GM12878 (cell line): ENCODE results near the gene ZNF502. TPM values are rescaled to one million over a fixed set of nuclear protein-coding genes. Genes with fewer than 3 reads are reported as not detected.

Experiments
- BCL11A ChIP-seq: IDR thresholded peaks from 2 replicates; pipeline ENCODE4 v1.6.1; 2011; ENCODE audit warnings: low read depth, low read length
- BHLHE40 ChIP-seq, 2 experiments: fragments of 450-650 bp in 1 of 2; IDR thresholded peaks; 2 replicates each; pipeline ENCODE4 v1.6.1; 2011 to 2017; ENCODE audit warnings: low read depth in 2 of 2, borderline replicate concordance in 1 of 2, improper control_type of control experiment in 1 of 2, low read length in 1 of 2, mild to moderate bottlenecking in 1 of 2
- CEBPB ChIP-seq, 2 experiments: fragments of 150-350 bp in 1 of 2; IDR thresholded peaks; 2 replicates each; pipeline ENCODE4 v1.6.1; 2012 to 2014; ENCODE audit warnings: low read depth in 2 of 2, low read length in 2 of 2, borderline replicate concordance in 1 of 2, inconsistent platforms in 1 of 2
- CHD4 ChIP-seq: fragments of 200-600 bp; sonication (generic); IDR thresholded peaks from 2 replicates; pipeline ENCODE4 v1.6.1; 2016; ENCODE audit warnings: mild to moderate bottlenecking
- CREB1 ChIP-seq: IDR thresholded peaks from 2 replicates; pipeline ENCODE4 v1.6.1; 2012; ENCODE audit warnings: low read depth, mild to moderate bottlenecking, inconsistent platforms
- CREM ChIP-seq: IDR thresholded peaks from 2 replicates; pipeline ENCODE4 v1.6.1; 2014; ENCODE audit warnings: antibody characterized with exemption, low read depth
- DPF2 ChIP-seq: fragments of 450-650 bp; IDR thresholded peaks from 2 replicates; pipeline ENCODE4 v1.6.1; 2017; ENCODE audit warnings: mild to moderate bottlenecking
- E4F1 ChIP-seq: fragments of 450-650 bp; IDR thresholded peaks from 2 replicates; pipeline ENCODE4 v1.6.1; 2018; ENCODE audit warnings: borderline replicate concordance, mild to moderate bottlenecking; ENCODE audit not compliant: partially characterized antibody
- ETV6 ChIP-seq, 2 experiments: fragments of 450-650 bp in 1 of 2; IDR thresholded peaks in 1 of 2; conservative IDR thresholded peaks in 1 of 2; 2 replicates each; pipeline ENCODE4 v1.6.1; 2014; ENCODE audit warnings: antibody characterized with exemption in 1 of 2, borderline replicate concordance in 1 of 2, low read depth in 1 of 2, mild to moderate bottlenecking in 1 of 2, moderate library complexity in 1 of 2
- GABPA ChIP-seq: IDR thresholded peaks from 2 replicates; pipeline ENCODE4 v1.6.1; 2014; ENCODE audit warnings: antibody characterized with exemption, low read depth, mild to moderate bottlenecking, inconsistent platforms
- HDAC6 ChIP-seq: fragments of 200-600 bp; sonication (generic); IDR thresholded peaks from one replicate; pipeline ENCODE4 v1.8.0; 2017; ENCODE audit warnings: antibody characterized with exemption; ENCODE audit not compliant: unreplicated experiment
- HDGF ChIP-seq: fragments of 450-650 bp; IDR thresholded peaks from 2 replicates; pipeline ENCODE4 v1.6.1; 2016; ENCODE audit warnings: antibody characterized with exemption
- MTA3 ChIP-seq: IDR thresholded peaks from 2 replicates; pipeline ENCODE4 v1.6.1; 2012; ENCODE audit warnings: low read length, inconsistent platforms, borderline replicate concordance
- POLR2A ChIP-seq: IDR thresholded peaks from 2 replicates; pipeline ENCODE4 v1.6.1; 2011; ENCODE audit warnings: low read depth, mild to moderate bottlenecking, low read length
- SMAD5 ChIP-seq: IDR thresholded peaks from 2 replicates; pipeline ENCODE4 v1.6.1; 2016; ENCODE audit warnings: antibody characterized with exemption, low read depth
- SP1 ChIP-seq: IDR thresholded peaks from one replicate; pipeline ENCODE4 v1.6.1; 2011; ENCODE audit warnings: low read depth, low read length
- SPI1 ChIP-seq: IDR thresholded peaks from 2 replicates; pipeline ENCODE4 v1.6.1; 2011; ENCODE audit warnings: low read depth, mild to moderate bottlenecking, low read length, moderate library complexity, borderline replicate concordance; ENCODE audit not compliant: insufficient read depth
- SREBF1 ChIP-seq: IDR thresholded peaks from 2 replicates; pipeline ENCODE4 v1.6.1; 2012; ENCODE audit warnings: mild to moderate bottlenecking, low read length
- STAT1 ChIP-seq: fragments of 450-650 bp; conservative IDR thresholded peaks from 2 replicates; pipeline ENCODE4 v1.6.1; 2014; ENCODE audit warnings: antibody characterized with exemption, mild to moderate bottlenecking
- TBL1XR1 ChIP-seq: IDR thresholded peaks from 2 replicates; pipeline ENCODE4 v1.6.1; 2012; ENCODE audit warnings: low read depth, low read length, improper control_type of control experiment
- TCF12 ChIP-seq: IDR thresholded peaks from 2 replicates; pipeline ENCODE4 v1.6.1; 2011; ENCODE audit warnings: low read depth, mild to moderate bottlenecking, low read length
- TCF3 ChIP-seq: IDR thresholded peaks from 2 replicates; pipeline ENCODE4 v1.6.1; 2012; ENCODE audit warnings: low read depth, mild to moderate bottlenecking, low read length, borderline replicate concordance; ENCODE audit not compliant: insufficient read depth
- TCF7 ChIP-seq: IDR thresholded peaks from 2 replicates; pipeline ENCODE4 v1.6.1; 2014; ENCODE audit warnings: antibody characterized with exemption, borderline replicate concordance
- USF1 ChIP-seq: IDR thresholded peaks from 2 replicates; pipeline ENCODE4 v1.6.1; 2011; ENCODE audit warnings: borderline replicate concordance, low read depth, mild to moderate bottlenecking, moderate library complexity, mixed read lengths, low read length; ENCODE audit not compliant: insufficient read depth; ENCODE audit errors: extremely low read length
- USF2 ChIP-seq: IDR thresholded peaks from 2 replicates; pipeline ENCODE4 v1.6.1; 2011; ENCODE audit warnings: low read depth, low read length, improper control_type of control experiment, borderline replicate concordance
- ZNF207 ChIP-seq: fragments of 450-650 bp; IDR thresholded peaks from 2 replicates; pipeline ENCODE4 v1.6.1; 2014; ENCODE audit warnings: antibody characterized with exemption, mild to moderate bottlenecking, borderline replicate concordance
- polyA plus RNA-seq, 11 experiments: library from polyadenylated mRNA; depleted of rRNA in 4 of 11; unstranded in 6 of 11; stranded (reverse) in 5 of 11; fragments of >200 nt; fragmentation: Nextera tagmentation in 4 of 11; fragmentation: Illumina TruSeq in 1 of 11; extraction: Ambion mirVana in 4 of 11; extraction: Trizol in 1 of 11; gene quantifications; 1 replicate in 1 of 11; 2 replicates in 10 of 11; pipeline versions ENCODE4 v1.2.1 to v1.2.3, GENCODE V29; 2011 to 2016; ENCODE audit warnings: inconsistent platforms in 2 of 11, missing spikeins in 2 of 11, low read depth in 1 of 11
- total RNA-seq, 4 experiments: library from RNA; depleted of rRNA in 3 of 4; stranded (reverse); fragments of >200 nt in 3 of 4; fragmentation: Illumina TruSeq in 1 of 4; extraction: Trizol in 1 of 4; gene quantifications; 2 replicates each; pipeline versions ENCODE4 v1.2.1 to v1.2.3, GENCODE V29; 2013 to 2021

The ZNF502 gene
- total and polyA plus RNA-seq, 10 of the 15 experiments (the other 5 are each of a cell fraction or from before 2014, with no cell fraction given), result 0.39 to 1.7 (median 1.1) TPM

- TF ChIP-seq TCF12 (no peak), SMAD5 (no peak), DPF2 (no peak), HDGF (no peak), CEBPB (IDR thresholded peaks at IDR 0.05; ENCODE audit: borderline replicate concordance in 1 of 2, low read depth in 2 of 2, low read length in 2 of 2) (no peak), USF1 (no peak), MTA3 (no peak), ETV6 (conservative IDR thresholded peaks at IDR 0.05 in 1 of 2, IDR thresholded peaks at IDR 0.05 in 1 of 2; ENCODE audit: borderline replicate concordance in 1 of 2, low read depth in 1 of 2) (no peak), BCL11A (no peak), HDAC6 (no peak), SP1 (peak; percentile 20), CHD4 (no peak), E4F1 (no peak), CREB1 (peak; percentile 97), SREBF1 (no peak), SPI1 (no peak), TBL1XR1 (no peak; the same call in 1 of the 2 replicates), BHLHE40 (IDR thresholded peaks at IDR 0.05; ENCODE audit: borderline replicate concordance in 1 of 2, low read depth in 2 of 2, low read length in 1 of 2) (no peak; a peak in 1 of 4 replicates), CREM (peak; percentile 99), USF2 (no peak), GABPA (peak; percentile 85), ZNF207 (no peak), TCF7 (no peak), POLR2A (peak; percentile 83), TCF3 (no peak), STAT1 (0 out of 2 replicates have a peak, but pooled peaks have one; percentile 36)
- TF ChIP-seq, all 136 proteins: peak for 35
Observed at GRCh38 chr3:44729384-44729910, 17.0 kb downstream of the ZNF502 start, which contains the start of gene ZNF501 (continued).
